Heart left ventricle (tissue), 16 donors: ENCODE data around the gene OLFM3. TPM values are rescaled to one million over a fixed set of nuclear protein-coding genes. Genes with fewer than 3 reads are reported as not detected.
A peak's percentile ranks its signal among the peaks of the same experiment; 100 is the strongest.

ENCODE experiments used
- ATAC-seq, 4 donors: fragments of 200-7000 bp; cut with Tn5 transposase; one replicate each; pipeline ENCODE4 v1.9.1; 2020 to 2022; ENCODE audit warnings: moderate library complexity in 4 of 4, mild to moderate bottlenecking in 3 of 4, moderate number of reproducible peaks in 1 of 4
- DNase-seq, 5 donors: peaks; one replicate each; pipeline ENCODE4 v3.0.0-alpha.2; 2020
- H3K27ac ChIP-seq, 12 donors: fragments of 200-600 bp; sonication (generic) in 4 of 12; one replicate each; pipeline versions ENCODE4 v1.5.0 to v1.8.0; 2016 to 2022; ENCODE audit warnings: mild to moderate bottlenecking in 2 of 12
- H3K27me3 ChIP-seq, 9 donors: fragments of 200-600 bp; sonication (generic) in 2 of 9; one replicate each; pipeline versions ENCODE4 v1.5.1 to v1.8.0; 2016 to 2022; ENCODE audit warnings: mild to moderate bottlenecking in 3 of 9
- H3K36me3 ChIP-seq, 9 donors: fragments of 200-600 bp; sonication (generic) in 2 of 9; one replicate each; pipeline versions ENCODE4 v1.5.0 to v1.8.0; 2018 to 2022; ENCODE audit warnings: mild to moderate bottlenecking in 2 of 9
- H3K4me1 ChIP-seq, 12 donors: fragments of 200-600 bp; sonication (generic) in 4 of 12; one replicate each; pipeline versions ENCODE4 v1.5.0 to v1.8.0; 2016 to 2022; ENCODE audit warnings: mild to moderate bottlenecking in 3 of 12
- H3K4me3 ChIP-seq, 12 donors: fragments of 200-600 bp; sonication (generic) in 4 of 12; one replicate each; pipeline versions ENCODE4 v1.5.0 to v1.8.0; 2017 to 2022; ENCODE audit warnings: mild to moderate bottlenecking in 9 of 12, moderate library complexity in 4 of 12
- H3K9me3 ChIP-seq, 12 donors: fragments of 200-600 bp; sonication (generic) in 4 of 12; one replicate each; pipeline versions ENCODE4 v1.5.0 to v1.8.0; 2016 to 2022; ENCODE audit warnings: mild to moderate bottlenecking in 1 of 12
- CTCF ChIP-seq, 12 donors: fragments of 200-600 bp; sonication (generic) in 4 of 12; IDR thresholded peaks; one replicate each; pipeline versions ENCODE4 v1.5.0 to v1.8.0; 2018 to 2022; ENCODE audit warnings: antibody characterized with exemption in 12 of 12, mild to moderate bottlenecking in 5 of 12
- POLR2A ChIP-seq, 2 donors: fragments of 450-650 bp; IDR thresholded peaks; one replicate each; pipeline ENCODE4 v1.6.1; 2017; ENCODE audit warnings: antibody characterized with exemption in 2 of 2, mild to moderate bottlenecking in 2 of 2, moderate library complexity in 2 of 2
- WGBS, 4 donors: extraction: QIAGEN DNeasy Blood & Tissue Kit in 2 of 4; methylation state at CpG; one replicate each; pipeline versions ENCODE4 v1.1.5 to v1.1.7; 2013 to 2018; 5-methylcytosine and 5-hydroxymethylcytosine counted together
- intact Hi-C, 10 donors: fragments of 100-400 bp; cut with DNase I; formaldehyde crosslinking; loops; one replicate each; pipeline versions ENCODE4 v1.11.1 to v1.14.2; 2022
- polyA plus RNA-seq, 2 donors: library from polyadenylated mRNA; stranded (reverse); fragments of 200-250 nt; gene quantifications; one replicate each; pipeline ENCODE4 v1.2.3, GENCODE V29; 2013
- total RNA-seq, 9 donors: library from RNA; depleted of rRNA in 2 of 9; stranded (reverse); fragments of >200 nt in 2 of 9; fragmentation: NEBNext Ultra II Directional in 3 of 9; extraction: Animal tissue kit (Norgen Biotek cat#: 25700) in 3 of 9; gene quantifications; one replicate each; pipeline versions ENCODE4 v1.1.0 to v1.2.4, GENCODE V29; 2016 to 2023
- donor health status: ischemic (EF 13 %, LVEDD 7.1; RV severe dilation, severe dysfunction).
- donor health status: healthy with polysubstance abuse.
- donor health status: DM: no; HTN: yes; CAD: no.
- donor health status: DM: no; HTN: no; CAD: no.
- donor health status: ischemic (EF 25% LVEDD 6.9; RV normal size, moderate dysfunction).
- donor health status: ischemic (EF 25% LVEDD 5.7; RV mildly dilated, moderate dysfunction).
- donor health status: healthy.
- donor health status: DM: yes; HTN: yes; CAD: no.
- donor health status: ischemic (EF 35%, LVEDD 5.7; RV mildly dilated, moderate dysfunction).
- donor health status: nonischemic (EF 11% LVEDD 7.7; RV severe dilation, severe dysfunction).
- donor health status: DM: yes; HTN: yes; CAD: no.
- donor health status: PGD.
- donor health status: ischemic (EF 29% LVEDD 5.4; RV normal size, mild dysfunction).
- donor health status: nonischemic (EF 23%, LVEDD 6.1; RV moderate dilation, normal function).

The OLFM3 gene
- total and polyA plus RNA-seq, 11 donors, result not detected

GRCh38 chr1:101965341-101965740 is 31.4 kb downstream of the OLFM3 start:
- intact Hi-C loops, result no loop called here
- no peaks in the 10 kb centered on the region for H3K36me3 ChIP-seq

GRCh38 chr1:101964708-101965107 is 32.0 kb downstream of the OLFM3 start:
- 0% methylated on average over 1 of the region's 1 CpG for WGBS, 4 donors
- TF ChIP-seq CTCF (IDR thresholded peaks at IDR 0.05) (no peak), POLR2A (IDR thresholded peaks at IDR 0.05) (no peak)
- ATAC-seq (no peak), DNase-seq (no peak)
- no peaks in the 10 kb centered on the region for H3K9me3 ChIP-seq
- no peak overlapping the region for H3K27ac ChIP-seq
- H3K27me3 ChIP-seq, result no peaks in the 10 kb centered on the region
- intact Hi-C loops, result no loop called here
- no peaks in the 10 kb centered on the region for H3K36me3 ChIP-seq
- H3K4me1 ChIP-seq, result no peaks in the 10 kb centered on the region
- H3K4me3 ChIP-seq, result no peak overlapping the region

More at GRCh38 chr1:101965341-101965740, 31.4 kb downstream of the OLFM3 start:
- ATAC-seq (no peak), DNase-seq (no peak)
- H3K27ac ChIP-seq, result no peak overlapping the region
- TF ChIP-seq POLR2A (IDR thresholded peaks at IDR 0.05) (no peak), CTCF (IDR thresholded peaks at IDR 0.05) (no peak)
- no peaks in the 10 kb centered on the region for H3K27me3 ChIP-seq
- no peaks in the 10 kb centered on the region for H3K9me3 ChIP-seq
- H3K4me3 ChIP-seq, result no peak overlapping the region
- H3K4me1 ChIP-seq, result no peaks in the 10 kb centered on the region
- 40 to 63% (median 52%) methylated on average over 2 of the region's 2 CpGs for WGBS, 4 donors

- no peak for DNase-seq
- intact Hi-C loops, result no loop called here
- Histone ChIP-seq H3K36me3 (no peaks in the 10 kb centered on the region), H3K27ac (no peak overlapping the region), H3K9me3 (no peaks in the 10 kb centered on the region), H3K27me3 (no peaks in the 10 kb centered on the region), H3K4me1 (no peaks in the 10 kb centered on the region), H3K4me3 (no peak overlapping the region)
- WGBS, 4 donors, result 45 to 71% (median 60%) methylated on average over 2 of the region's 2 CpGs
- ATAC-seq, result peak in 1 of 4 donors; percentile 57
- TF ChIP-seq POLR2A (IDR thresholded peaks at IDR 0.05) (no peak), CTCF (IDR thresholded peaks at IDR 0.05) (no peak)
These were observed 36.6 kb downstream of the OLFM3 start for GRCh38 chr1:101960142-101960541.

GRCh38 chr1:101959456-101959855 is 37.3 kb downstream of the OLFM3 start:
- H3K4me1 ChIP-seq, result no peaks in the 10 kb centered on the region
- H3K36me3 ChIP-seq, result no peaks in the 10 kb centered on the region
- DNase-seq (no peak), ATAC-seq (no peak)
- TF ChIP-seq POLR2A (IDR thresholded peaks at IDR 0.05) (no peak), CTCF (IDR thresholded peaks at IDR 0.05) (no peak)
- intact Hi-C loops, result no loop called here
- no peak overlapping the region for H3K4me3 ChIP-seq
- no peaks in the 10 kb centered on the region for H3K27me3 ChIP-seq
- 70 to 84% (median 79%) methylated on average over 3 of the region's 3 CpGs for WGBS, 4 donors
- no peaks in the 10 kb centered on the region for H3K9me3 ChIP-seq
- H3K27ac ChIP-seq, result no peak overlapping the region
